IgD-negative memory B cell (primary cell): ENCODE data around the gene TEAD1. TPM values are rescaled to one million over a fixed set of nuclear protein-coding genes. Genes with fewer than 3 reads are reported as not detected.

Experiments
- H3K27ac Mint-ChIP-seq, 3 donors: one replicate each; pipeline ENCODE4 v1.8.0; 2020 to 2022; ENCODE audit warnings: mild to moderate bottlenecking in 3 of 3, mixed read lengths in 3 of 3, moderate library complexity in 1 of 3
- H3K27me3 Mint-ChIP-seq: one replicate; pipeline ENCODE4 v1.8.0; 2021; ENCODE audit warnings: mixed read lengths
- H3K36me3 Mint-ChIP-seq: one replicate; pipeline ENCODE4 v1.8.0; 2020; ENCODE audit warnings: mild to moderate bottlenecking, mixed read lengths
- H3K4me1 Mint-ChIP-seq, 3 donors: one replicate each; pipeline ENCODE4 v1.8.0; 2020 to 2022; ENCODE audit warnings: mixed read lengths in 3 of 3, mild to moderate bottlenecking in 1 of 3
- H3K4me3 Mint-ChIP-seq, 4 donors: one replicate each; pipeline ENCODE4 v1.8.0; 2020 to 2022; ENCODE audit warnings: mild to moderate bottlenecking in 4 of 4, mixed read lengths in 4 of 4, moderate library complexity in 3 of 4
- H3K9me3 Mint-ChIP-seq, 3 donors: one replicate each; pipeline ENCODE4 v1.8.0; 2020 to 2021; ENCODE audit warnings: mixed read lengths in 3 of 3, mild to moderate bottlenecking in 1 of 3
- polyA plus RNA-seq: library from polyadenylated mRNA; unstranded; fragments of 300-500 nt; fragmentation: Illumina TruSeq; gene quantifications from one replicate; pipeline ENCODE4 v1.2.3, GENCODE V29; 2021

Gene TEAD1
- polyA plus RNA-seq, 1 donor from 2014 or later = not detected

DNA sequence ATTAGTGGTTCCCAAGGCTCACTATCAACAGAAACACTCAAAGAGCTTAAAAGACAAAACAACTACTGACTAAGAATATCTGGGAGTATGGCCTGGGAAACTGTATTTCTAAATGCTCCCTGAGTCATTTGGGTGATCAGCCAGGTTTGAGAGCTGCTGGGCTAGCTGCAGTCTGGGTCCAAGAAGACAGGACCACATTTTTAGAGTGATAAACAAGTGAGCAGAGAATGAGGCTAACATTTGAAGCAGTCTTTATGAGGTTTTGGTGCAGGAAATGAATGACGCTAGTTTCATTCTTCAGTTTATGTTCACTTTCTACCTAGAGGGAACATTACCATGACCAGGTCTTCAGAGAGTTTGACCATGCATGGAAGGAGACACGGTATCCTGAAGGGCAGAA is 97.7 kb downstream of the TEAD1 start:
- Mint-ChIP-seq H3K4me3 (no peak overlapping the region), H3K36me3 (peaks cover 2% of the 10 kb centered on the region), H3K27me3 (peaks cover 3% of the 10 kb centered on the region), H3K9me3 (peaks cover 0 to 3% (median 0%) of the 10 kb centered on the region in 3 donors), H3K4me1 (no peaks in the 10 kb centered on the region), H3K27ac (no peak overlapping the region)

DNA sequence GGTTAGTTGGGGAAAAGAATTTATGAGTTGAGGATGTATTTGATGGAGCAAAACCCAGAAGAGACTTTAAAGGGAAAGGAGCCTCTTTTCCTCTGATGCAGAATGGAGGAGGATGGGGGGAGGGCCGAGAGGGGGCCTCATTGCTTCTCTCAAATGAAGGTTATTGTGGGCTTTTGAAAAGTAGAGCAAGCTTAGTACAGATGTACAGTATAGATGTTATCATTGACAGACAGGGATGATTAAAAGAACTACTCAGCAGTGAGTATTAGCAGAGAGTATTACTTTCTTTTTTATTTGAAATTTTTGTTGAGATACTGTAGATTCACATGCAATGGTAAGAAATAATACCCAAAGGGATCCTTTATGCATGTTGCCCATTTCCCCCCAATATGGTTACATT is 98.1 kb downstream of the TEAD1 start:
- peaks cover 3% of the 10 kb centered on the region for H3K27me3 Mint-ChIP-seq
- H3K4me3 Mint-ChIP-seq = peak overlapping the region in 1 of 4 donors; percentile 15
- H3K36me3 Mint-ChIP-seq = peaks cover 2% of the 10 kb centered on the region
- H3K27ac Mint-ChIP-seq = no peak overlapping the region
- no peaks in the 10 kb centered on the region for H3K4me1 Mint-ChIP-seq
- peaks cover 0 to 3% (median 0%) of the 10 kb centered on the region in 3 donors for H3K9me3 Mint-ChIP-seq

DNA sequence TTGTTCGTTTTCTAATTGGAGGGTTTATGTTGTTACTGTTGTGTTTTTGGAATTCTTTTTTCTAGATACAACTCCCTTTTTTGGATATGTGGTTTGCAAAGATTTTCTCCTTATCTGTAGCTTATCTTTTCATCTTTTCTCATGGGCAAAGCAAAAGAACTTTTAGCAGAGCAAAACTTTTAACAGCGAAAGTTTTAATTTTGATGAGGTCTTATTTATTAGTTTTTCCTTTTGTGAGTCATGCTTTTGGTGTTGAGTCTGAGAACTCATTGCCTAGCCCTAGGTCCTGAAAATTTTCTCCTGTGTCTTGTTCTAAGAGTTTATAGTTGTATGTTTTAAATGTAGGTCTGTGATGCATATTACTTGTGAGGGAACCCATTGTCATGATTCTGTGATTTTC is 99.4 kb downstream of the TEAD1 start:
- peaks cover 2% of the 10 kb centered on the region for H3K36me3 Mint-ChIP-seq
- H3K4me3 Mint-ChIP-seq = no peak overlapping the region

GRCh38 chr11:12775955-12776354 is 101.7 kb downstream of the TEAD1 start:
- H3K27me3 Mint-ChIP-seq = peaks cover 2% of the 10 kb centered on the region
- no peaks in the 10 kb centered on the region for H3K4me1 Mint-ChIP-seq
- H3K36me3 Mint-ChIP-seq = peaks cover 2% of the 10 kb centered on the region
- peaks cover 0 to 3% (median 0%) of the 10 kb centered on the region in 3 donors for H3K9me3 Mint-ChIP-seq
- no peak overlapping the region for H3K27ac Mint-ChIP-seq
- H3K4me3 Mint-ChIP-seq = no peak overlapping the region

More for the DNA sequence above, 99.4 kb downstream of the TEAD1 start:
- no peaks in the 10 kb centered on the region for H3K4me1 Mint-ChIP-seq
- peaks cover 5% of the 10 kb centered on the region for H3K27me3 Mint-ChIP-seq
- H3K27ac Mint-ChIP-seq = no peak overlapping the region
- peaks cover 0 to 3% (median 0%) of the 10 kb centered on the region in 3 donors for H3K9me3 Mint-ChIP-seq

DNA sequence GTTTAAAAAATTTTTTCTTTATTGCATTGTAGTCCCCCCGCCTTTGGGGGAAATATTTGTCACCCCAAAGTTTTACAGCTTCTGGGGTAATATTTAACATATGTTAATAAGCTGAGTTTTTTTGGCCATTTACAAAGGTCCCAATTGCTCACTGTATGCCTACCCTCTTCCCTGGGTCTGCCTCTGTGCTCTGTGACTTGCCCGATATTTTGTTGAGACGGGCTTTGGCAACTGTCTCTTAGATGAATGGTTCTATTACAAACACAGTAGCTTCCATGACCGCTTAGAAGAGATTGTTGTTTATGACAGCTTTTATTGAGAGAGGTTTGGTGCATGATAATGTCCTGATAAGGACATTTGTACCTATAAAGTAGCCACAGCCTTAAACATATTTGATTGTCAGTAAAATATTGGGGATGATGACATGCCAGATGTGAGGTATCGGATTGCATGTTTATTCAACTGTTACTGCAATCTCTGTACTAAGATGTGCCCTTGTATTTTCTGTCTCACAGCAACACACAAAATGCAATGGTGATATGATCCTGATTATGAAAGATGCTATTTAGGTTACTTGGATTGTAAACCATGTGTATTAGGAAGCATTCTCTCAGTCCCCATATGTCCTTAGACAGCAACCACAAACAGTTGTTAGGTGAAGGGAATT is 103.1 kb downstream of the TEAD1 start:
- Mint-ChIP-seq H3K27me3 (peaks cover 2% of the 10 kb centered on the region), H3K27ac (no peak overlapping the region), H3K36me3 (peaks cover 2% of the 10 kb centered on the region), H3K9me3 (peaks cover 0 to 3% (median 0%) of the 10 kb centered on the region in 3 donors), H3K4me1 (no peaks in the 10 kb centered on the region), H3K4me3 (no peak overlapping the region)

DNA sequence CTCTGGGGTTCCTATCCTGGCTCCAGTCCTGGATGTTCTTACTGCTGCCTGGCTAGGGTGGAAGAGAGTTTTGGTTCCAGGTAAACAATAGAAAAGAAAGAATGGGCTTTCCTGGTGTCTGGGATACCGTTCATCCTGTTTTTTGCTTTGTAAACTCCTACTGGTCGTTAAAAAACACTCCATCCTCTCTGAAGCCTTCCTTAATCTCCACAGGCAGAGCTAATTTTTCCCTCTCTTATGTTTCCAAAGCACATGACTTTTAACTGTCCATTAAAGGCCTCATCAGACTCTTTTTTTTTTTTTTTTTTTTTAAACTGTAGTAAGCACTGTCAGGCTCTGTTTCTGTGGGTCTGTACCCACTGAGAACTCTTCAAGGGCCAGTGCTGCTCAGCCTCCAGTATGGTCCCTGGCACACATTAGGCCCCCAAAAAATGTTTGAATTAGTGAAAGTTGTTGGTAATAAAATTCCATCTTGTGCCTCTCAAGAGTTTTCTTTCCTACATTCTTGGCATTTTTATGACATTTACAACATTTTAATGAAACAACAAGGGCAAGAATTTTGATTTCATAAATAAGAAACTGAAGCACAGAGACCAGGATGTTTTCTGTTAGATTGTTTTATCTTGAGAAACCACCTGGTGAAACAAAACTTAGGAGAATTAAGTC is 104.2 kb downstream of the TEAD1 start:
- peaks cover 2% of the 10 kb centered on the region for H3K36me3 Mint-ChIP-seq
- no peak overlapping the region for H3K27ac Mint-ChIP-seq
- no peaks in the 10 kb centered on the region for H3K4me1 Mint-ChIP-seq
- no peak overlapping the region for H3K4me3 Mint-ChIP-seq
- H3K9me3 Mint-ChIP-seq = peaks cover 0 to 3% (median 0%) of the 10 kb centered on the region in 3 donors
- peaks cover 2% of the 10 kb centered on the region for H3K27me3 Mint-ChIP-seq

DNA sequence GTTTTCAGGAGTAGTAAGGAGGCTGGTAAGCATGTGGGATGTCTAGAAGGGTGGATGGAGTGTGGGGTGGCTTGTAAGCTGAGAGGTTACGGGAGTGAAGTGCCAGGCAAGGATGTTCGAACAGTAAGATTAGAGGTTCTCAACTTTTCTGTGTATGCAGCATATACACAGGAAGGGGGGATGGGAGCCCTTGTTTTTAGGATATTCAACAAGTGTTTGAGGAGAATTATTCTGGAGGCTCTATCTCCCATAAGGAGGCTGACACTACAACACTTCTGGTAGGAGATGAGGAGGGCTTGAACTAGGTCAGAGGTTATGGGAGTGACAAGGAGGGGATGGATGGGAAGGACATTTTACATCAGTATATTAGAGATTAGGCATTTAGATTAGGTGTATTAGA is 109.5 kb downstream of the TEAD1 start:
- no peak overlapping the region for H3K4me3 Mint-ChIP-seq
- no peak overlapping the region for H3K27ac Mint-ChIP-seq
- peaks cover 4% of the 10 kb centered on the region for H3K27me3 Mint-ChIP-seq
- no peaks in the 10 kb centered on the region for H3K4me1 Mint-ChIP-seq
- no peaks in the 10 kb centered on the region for H3K36me3 Mint-ChIP-seq
- H3K9me3 Mint-ChIP-seq = peaks cover 0 to 3% (median 0%) of the 10 kb centered on the region in 3 donors

DNA sequence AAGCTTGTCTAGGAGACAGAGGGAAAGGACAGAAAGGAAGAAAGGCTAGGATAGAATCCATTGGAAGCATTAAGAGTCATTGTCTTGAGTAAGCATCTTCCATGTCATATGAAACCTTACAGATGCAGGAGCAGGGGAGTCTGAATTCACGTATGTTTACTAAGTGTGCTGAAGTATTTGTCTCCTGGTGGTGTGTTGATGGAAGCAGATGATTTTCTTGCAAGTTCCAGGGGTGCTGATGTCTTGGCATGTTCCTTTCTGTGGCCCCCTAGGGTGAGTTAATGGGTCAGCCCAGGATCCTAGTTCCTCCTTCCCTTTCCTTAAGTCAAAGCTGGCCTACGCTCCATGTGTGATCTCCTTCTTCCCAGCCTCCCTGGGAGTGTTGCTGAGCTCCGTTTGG is 110.2 kb downstream of the TEAD1 start:
- Mint-ChIP-seq H3K9me3 (peaks cover 0 to 3% (median 0%) of the 10 kb centered on the region in 3 donors), H3K4me1 (no peaks in the 10 kb centered on the region), H3K27me3 (peaks cover 4% of the 10 kb centered on the region), H3K36me3 (no peaks in the 10 kb centered on the region), H3K4me3 (no peak overlapping the region), H3K27ac (no peak overlapping the region)

- Mint-ChIP-seq H3K27me3 (peaks cover 4% of the 10 kb centered on the region), H3K9me3 (peaks cover 0 to 3% (median 0%) of the 10 kb centered on the region in 3 donors), H3K36me3 (no peaks in the 10 kb centered on the region), H3K4me1 (no peaks in the 10 kb centered on the region), H3K27ac (no peak overlapping the region), H3K4me3 (no peak overlapping the region)
Observed at GRCh38 chr11:12784987-12785386, 110.8 kb downstream of the TEAD1 start.

DNA sequence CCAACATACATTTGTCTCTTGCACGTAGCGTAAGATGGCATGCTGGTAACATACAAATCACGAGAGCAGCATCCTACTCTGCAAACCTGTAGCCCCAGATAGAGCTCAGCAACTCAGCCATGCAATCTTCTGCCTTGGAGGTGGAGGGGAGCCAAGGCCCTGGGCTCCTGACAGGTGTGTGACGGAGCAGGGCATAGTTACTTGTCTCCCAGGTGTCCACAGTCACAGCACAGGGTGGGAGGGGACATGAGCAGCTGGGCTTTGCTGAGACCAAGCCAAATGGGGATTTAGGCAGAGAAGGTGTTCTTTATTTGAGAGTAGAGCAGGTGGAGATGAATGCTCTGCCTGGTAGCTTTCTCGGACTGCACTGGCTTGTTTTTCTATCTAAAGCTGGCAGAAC is 111.7 kb downstream of the TEAD1 start:
- no peak overlapping the region for H3K27ac Mint-ChIP-seq
- H3K4me3 Mint-ChIP-seq = no peak overlapping the region

DNA sequence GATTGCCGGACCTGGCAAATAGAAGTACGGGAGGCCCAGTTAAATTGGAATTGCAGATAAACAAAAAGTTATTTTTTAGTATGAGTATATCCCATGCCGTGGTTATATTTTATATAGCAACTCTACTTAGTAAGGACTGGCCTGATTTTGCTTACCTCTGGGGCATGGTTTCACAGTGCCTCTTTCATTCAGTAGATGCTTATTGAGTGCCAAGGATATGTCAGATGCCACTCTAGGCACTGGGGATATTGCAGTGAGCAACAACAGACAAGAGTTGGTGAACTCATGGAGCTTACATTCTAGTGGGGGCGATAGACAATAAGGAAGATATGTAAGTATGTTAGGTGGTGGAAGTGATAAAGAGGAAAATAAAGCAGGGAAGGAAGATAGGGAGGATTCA is 112.2 kb downstream of the TEAD1 start:
- Mint-ChIP-seq H3K9me3 (peaks cover 0 to 3% (median 0%) of the 10 kb centered on the region in 3 donors), H3K4me3 (no peak overlapping the region), H3K27me3 (peaks cover 4% of the 10 kb centered on the region), H3K27ac (no peak overlapping the region), H3K4me1 (no peaks in the 10 kb centered on the region), H3K36me3 (no peaks in the 10 kb centered on the region)

More for the DNA sequence above, 111.7 kb downstream of the TEAD1 start:
- Mint-ChIP-seq H3K27me3 (peaks cover 4% of the 10 kb centered on the region), H3K9me3 (peaks cover 0 to 3% (median 0%) of the 10 kb centered on the region in 3 donors), H3K36me3 (no peaks in the 10 kb centered on the region), H3K4me1 (no peaks in the 10 kb centered on the region)

- H3K4me1 Mint-ChIP-seq = no peaks in the 10 kb centered on the region
- no peaks in the 10 kb centered on the region for H3K36me3 Mint-ChIP-seq
- H3K9me3 Mint-ChIP-seq = peaks cover 0 to 3% (median 0%) of the 10 kb centered on the region in 3 donors
- no peak overlapping the region for H3K27ac Mint-ChIP-seq
- no peak overlapping the region for H3K4me3 Mint-ChIP-seq
- peaks cover 4% of the 10 kb centered on the region for H3K27me3 Mint-ChIP-seq
Observed at GRCh38 chr11:12786891-12787290, 112.7 kb downstream of the TEAD1 start.

GRCh38 chr11:12787847-12788246 is 113.6 kb downstream of the TEAD1 start:
- peaks cover 0 to 3% (median 0%) of the 10 kb centered on the region in 3 donors for H3K9me3 Mint-ChIP-seq
- no peak overlapping the region for H3K4me3 Mint-ChIP-seq
- peaks cover 4% of the 10 kb centered on the region for H3K27me3 Mint-ChIP-seq
- H3K36me3 Mint-ChIP-seq = no peaks in the 10 kb centered on the region
- no peak overlapping the region for H3K27ac Mint-ChIP-seq
- no peaks in the 10 kb centered on the region for H3K4me1 Mint-ChIP-seq

DNA sequence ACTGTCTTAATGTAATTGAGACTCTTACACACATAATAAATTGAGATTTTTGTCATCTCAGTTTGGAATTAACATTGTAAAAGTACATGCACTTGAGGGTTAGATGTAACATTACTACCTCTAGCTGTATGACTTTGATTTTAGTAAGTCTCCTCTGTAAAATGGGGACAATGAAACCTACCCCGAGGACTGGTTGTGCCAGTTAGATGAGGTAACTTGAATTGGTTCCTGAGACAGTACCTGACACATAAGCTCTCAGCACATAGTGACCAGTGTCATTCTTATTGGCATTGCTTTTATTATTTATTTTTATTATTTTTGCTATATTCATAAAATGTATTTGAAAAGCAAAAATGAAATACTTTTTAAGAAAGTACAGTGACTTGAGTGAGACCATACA is 114.8 kb downstream of the TEAD1 start:
- Mint-ChIP-seq H3K27me3 (peaks cover 4% of the 10 kb centered on the region), H3K4me1 (no peaks in the 10 kb centered on the region), H3K9me3 (peaks cover 0 to 3% (median 0%) of the 10 kb centered on the region in 3 donors), H3K36me3 (no peaks in the 10 kb centered on the region), H3K4me3 (no peak overlapping the region), H3K27ac (no peak overlapping the region)

DNA sequence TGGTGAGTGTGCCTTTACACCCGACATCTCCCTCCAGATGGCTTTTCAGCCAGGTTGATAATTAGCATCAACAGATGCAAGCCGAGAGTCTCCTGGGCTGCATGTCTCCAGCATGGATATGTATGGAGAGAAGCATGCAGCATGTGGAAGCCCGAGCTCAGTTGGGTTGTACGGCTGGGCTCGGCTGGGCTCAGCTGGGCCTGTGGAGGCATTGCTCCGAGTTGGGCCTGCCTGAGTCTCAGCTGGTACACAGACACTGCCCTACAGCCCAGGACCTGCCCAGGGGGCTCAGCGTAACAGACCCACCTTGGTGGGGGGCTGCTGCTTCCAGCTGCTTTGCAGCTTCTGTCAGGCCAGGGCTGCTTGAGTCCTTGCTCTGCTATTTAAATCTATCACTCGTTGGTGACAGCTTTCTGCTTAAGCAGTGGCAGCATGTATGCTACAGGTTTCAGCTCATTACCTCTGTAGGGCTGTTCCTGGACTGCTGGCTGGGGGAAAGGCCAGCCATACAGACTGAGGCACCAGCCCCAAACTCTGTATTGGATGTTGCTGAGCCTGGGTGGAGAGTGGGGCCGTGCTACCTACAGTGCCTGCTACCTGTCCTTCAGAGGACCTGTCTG is 115.5 kb downstream of the TEAD1 start:
- Mint-ChIP-seq H3K4me1 (no peaks in the 10 kb centered on the region), H3K4me3 (no peak overlapping the region), H3K36me3 (no peaks in the 10 kb centered on the region), H3K9me3 (peaks cover 0 to 3% (median 0%) of the 10 kb centered on the region in 3 donors), H3K27ac (no peak overlapping the region), H3K27me3 (peaks cover 6% of the 10 kb centered on the region)
